ENCODE measurements around the gene CDH9. TPM values are rescaled to one million over a fixed set of nuclear protein-coding genes. Genes with fewer than 3 reads are reported as not detected.

The CDH9 gene
- polyA plus RNA-seq, 2 of the 4 experiments (the other 2 are of a cell fraction): 0.22 TPM; not detected in 1

DNA sequence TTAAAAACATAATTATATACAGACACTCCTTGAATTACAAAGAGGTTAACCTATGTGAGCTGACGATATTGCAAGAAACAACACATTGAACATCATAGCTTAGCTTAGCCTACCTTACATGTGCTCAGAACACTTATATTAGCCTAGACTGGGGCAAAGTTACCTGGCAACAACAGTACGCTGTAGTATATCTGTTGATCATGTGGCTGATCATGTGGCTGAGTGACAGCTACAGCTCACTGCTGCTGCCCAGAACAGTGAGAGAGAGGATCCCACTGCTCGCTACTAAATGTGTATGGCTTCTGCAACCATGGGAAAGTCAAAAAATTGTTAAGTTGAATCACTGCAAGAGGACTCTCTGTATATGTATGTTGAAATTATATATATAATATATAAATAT is 169.9 kb downstream of the CDH9 start (continued):
- TF ChIP-seq RCOR1 (IDR thresholded peaks at IDR 0.05; ENCODE audit: low read depth, low read length): no peak
- TF ChIP-seq PHF8 (IDR thresholded peaks at IDR 0.05; ENCODE audit: borderline replicate concordance, low read depth): no peak

DNA sequence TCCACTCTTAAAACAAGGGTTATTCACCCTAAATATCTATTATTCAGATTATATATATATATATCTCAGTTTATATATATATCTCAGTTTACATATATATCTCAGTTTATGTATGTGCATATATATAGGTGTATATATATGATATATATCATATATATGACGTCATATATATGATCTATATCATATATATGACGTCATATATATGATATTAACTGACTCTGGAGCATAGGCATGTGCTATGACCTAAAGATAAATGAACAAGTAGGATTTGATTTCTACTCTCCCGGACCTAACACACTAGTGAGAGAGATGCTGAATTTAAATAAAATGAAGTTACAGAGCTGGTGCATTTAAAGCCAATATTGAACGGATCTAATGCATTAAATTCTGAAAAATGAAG is 174.3 kb downstream of the CDH9 start:
- ATAC-seq (no peak), DNase-seq (ENCODE audit: low read depth in 1 of 2, low spot score in 1 of 2) (no peak), FAIRE-seq (no peak)
- Histone ChIP-seq H3K27ac (no peak overlapping the region), H3K4me1 (no peaks in the 10 kb centered on the region), H3K4me2 (no peak overlapping the region), H3K4me3 (no peak overlapping the region), H3K9me3 (no peaks in the 10 kb centered on the region)
- TF ChIP-seq, protein P1, sequence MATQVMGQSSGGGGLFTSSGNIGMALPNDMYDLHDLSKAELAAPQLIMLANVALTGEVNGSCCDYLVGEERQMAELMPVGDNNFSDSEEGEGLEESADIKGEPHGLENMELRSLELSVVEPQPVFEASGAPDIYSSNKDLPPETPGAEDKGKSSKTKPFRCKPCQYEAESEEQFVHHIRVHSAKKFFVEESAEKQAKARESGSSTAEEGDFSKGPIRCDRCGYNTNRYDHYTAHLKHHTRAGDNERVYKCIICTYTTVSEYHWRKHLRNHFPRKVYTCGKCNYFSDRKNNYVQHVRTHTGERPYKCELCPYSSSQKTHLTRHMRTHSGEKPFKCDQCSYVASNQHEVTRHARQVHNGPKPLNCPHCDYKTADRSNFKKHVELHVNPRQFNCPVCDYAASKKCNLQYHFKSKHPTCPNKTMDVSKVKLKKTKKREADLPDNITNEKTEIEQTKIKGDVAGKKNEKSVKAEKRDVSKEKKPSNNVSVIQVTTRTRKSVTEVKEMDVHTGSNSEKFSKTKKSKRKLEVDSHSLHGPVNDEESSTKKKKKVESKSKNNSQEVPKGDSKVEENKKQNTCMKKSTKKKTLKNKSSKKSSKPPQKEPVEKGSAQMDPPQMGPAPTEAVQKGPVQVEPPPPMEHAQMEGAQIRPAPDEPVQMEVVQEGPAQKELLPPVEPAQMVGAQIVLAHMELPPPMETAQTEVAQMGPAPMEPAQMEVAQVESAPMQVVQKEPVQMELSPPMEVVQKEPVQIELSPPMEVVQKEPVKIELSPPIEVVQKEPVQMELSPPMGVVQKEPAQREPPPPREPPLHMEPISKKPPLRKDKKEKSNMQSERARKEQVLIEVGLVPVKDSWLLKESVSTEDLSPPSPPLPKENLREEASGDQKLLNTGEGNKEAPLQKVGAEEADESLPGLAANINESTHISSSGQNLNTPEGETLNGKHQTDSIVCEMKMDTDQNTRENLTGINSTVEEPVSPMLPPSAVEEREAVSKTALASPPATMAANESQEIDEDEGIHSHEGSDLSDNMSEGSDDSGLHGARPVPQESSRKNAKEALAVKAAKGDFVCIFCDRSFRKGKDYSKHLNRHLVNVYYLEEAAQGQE (IDR thresholded peaks at IDR 0.05): no peak
- no peak for TF ChIP-seq JUN (IDR thresholded peaks at IDR 0.05)
- TF ChIP-seq, protein P2, sequence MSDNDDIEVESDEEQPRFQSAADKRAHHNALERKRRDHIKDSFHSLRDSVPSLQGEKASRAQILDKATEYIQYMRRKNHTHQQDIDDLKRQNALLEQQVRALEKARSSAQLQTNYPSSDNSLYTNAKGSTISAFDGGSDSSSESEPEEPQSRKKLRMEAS (IDR thresholded peaks at IDR 0.05): no peak
- TF ChIP-seq TFCP2L1 (CRISPR knock-in tag; IDR thresholded peaks at IDR 0.05): no peak
- no peak for TF ChIP-seq CEBPB (IDR thresholded peaks at IDR 0.05)
- TF ChIP-seq RAD21 (conservative IDR thresholded peaks at IDR 0.05 in 1 of 2, IDR thresholded peaks at IDR 0.05 in 1 of 2): no peak
- no peak for TF ChIP-seq MYC (IDR thresholded peaks at IDR 0.05; ENCODE audit: borderline replicate concordance, low read length)
- no peak for TF ChIP-seq PHF8 (IDR thresholded peaks at IDR 0.05; ENCODE audit: borderline replicate concordance, low read depth)
- TF ChIP-seq, protein P3, sequence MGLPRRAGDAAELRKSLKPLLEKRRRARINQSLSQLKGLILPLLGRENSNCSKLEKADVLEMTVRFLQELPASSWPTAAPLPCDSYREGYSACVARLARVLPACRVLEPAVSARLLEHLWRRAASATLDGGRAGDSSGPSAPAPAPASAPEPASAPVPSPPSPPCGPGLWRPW (IDR thresholded peaks at IDR 0.05): no peak
- TF ChIP-seq CBX8 (IDR thresholded peaks at IDR 0.05): no peak
- TF ChIP-seq ZC3H11A (IDR thresholded peaks at IDR 0.05): no peak
- no peak for TF ChIP-seq HOXB5 (CRISPR knock-in tag; IDR thresholded peaks at IDR 0.05)
- TF ChIP-seq ZNF302 (CRISPR knock-in tag; IDR thresholded peaks at IDR 0.05): no peak
- TF ChIP-seq HEYL (CRISPR knock-in tag; IDR thresholded peaks at IDR 0.05): no peak
- no peak for TF ChIP-seq JUNB (IDR thresholded peaks at IDR 0.05)
- TF ChIP-seq RFX5 (IDR thresholded peaks at IDR 0.05): no peak
- no peak for TF ChIP-seq GATA3 (IDR thresholded peaks at IDR 0.05; ENCODE audit: borderline replicate concordance)
- TF ChIP-seq SMC3 (IDR thresholded peaks at IDR 0.05): no peak
- TF ChIP-seq RARB (CRISPR knock-in tag; IDR thresholded peaks at IDR 0.05): no peak
- TF ChIP-seq CHD2 (IDR thresholded peaks at IDR 0.05; ENCODE audit: low read length, partially characterized antibody): no peak
- ChIA-PET POLR2A (no interaction called here), CTCF (no interaction called here)
- 12% methylated on average over 4 of the region's 4 CpGs for WGBS (ENCODE audit: missing lambda C conversion rate)

DNA sequence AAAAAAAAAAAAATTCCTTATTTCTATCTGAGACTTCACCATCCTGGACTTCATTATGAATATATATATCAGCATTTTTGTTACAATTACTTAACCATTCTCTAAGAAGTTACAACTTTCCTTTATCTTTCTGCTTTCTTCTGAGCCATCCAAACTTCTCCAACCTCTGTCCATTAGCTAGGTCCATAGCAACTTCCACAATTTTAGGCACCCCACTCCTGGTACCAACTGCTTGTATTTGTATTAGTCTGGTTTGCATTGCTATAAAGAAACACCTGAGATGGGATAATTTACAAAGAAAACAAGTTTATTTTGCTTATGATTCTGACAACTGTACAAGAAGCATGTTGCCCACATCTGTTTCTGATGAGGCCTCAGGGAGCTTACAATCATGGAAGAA is 182.1 kb downstream of the CDH9 start:
- Histone ChIP-seq H3K4me3 (no peak overlapping the region), H3K27ac (no peak overlapping the region), H3K4me2 (no peak overlapping the region), H3K4me1 (no peaks in the 10 kb centered on the region), H3K9me3 (0 out of 3 replicates have a peak, but pooled peaks cover 3% of the 10 kb centered on the region)
- POLR2A ChIA-PET: no interaction called here
- CTCF ChIA-PET: no interaction called here
- no peak for ATAC-seq
- TF ChIP-seq, protein P4, sequence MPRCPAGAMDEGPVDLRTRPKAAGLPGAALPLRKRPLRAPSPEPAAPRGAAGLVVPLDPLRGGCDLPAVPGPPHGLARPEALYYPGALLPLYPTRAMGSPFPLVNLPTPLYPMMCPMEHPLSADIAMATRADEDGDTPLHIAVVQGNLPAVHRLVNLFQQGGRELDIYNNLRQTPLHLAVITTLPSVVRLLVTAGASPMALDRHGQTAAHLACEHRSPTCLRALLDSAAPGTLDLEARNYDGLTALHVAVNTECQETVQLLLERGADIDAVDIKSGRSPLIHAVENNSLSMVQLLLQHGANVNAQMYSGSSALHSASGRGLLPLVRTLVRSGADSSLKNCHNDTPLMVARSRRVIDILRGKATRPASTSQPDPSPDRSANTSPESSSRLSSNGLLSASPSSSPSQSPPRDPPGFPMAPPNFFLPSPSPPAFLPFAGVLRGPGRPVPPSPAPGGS (IDR thresholded peaks at IDR 0.05): no peak
- TF ChIP-seq HOXA7 (CRISPR knock-in tag; IDR thresholded peaks at IDR 0.05): no peak
- no peak for TF ChIP-seq NFE2L2 (conservative IDR thresholded peaks at IDR 0.05; ENCODE audit: low read length)
- TF ChIP-seq, protein P3 (IDR thresholded peaks at IDR 0.05): no peak
- TF ChIP-seq CBX2 (IDR thresholded peaks at IDR 0.05; ENCODE audit: borderline replicate concordance, low read depth): no peak
- no peak for TF ChIP-seq RARB (CRISPR knock-in tag; IDR thresholded peaks at IDR 0.05)
- TF ChIP-seq, protein P5, sequence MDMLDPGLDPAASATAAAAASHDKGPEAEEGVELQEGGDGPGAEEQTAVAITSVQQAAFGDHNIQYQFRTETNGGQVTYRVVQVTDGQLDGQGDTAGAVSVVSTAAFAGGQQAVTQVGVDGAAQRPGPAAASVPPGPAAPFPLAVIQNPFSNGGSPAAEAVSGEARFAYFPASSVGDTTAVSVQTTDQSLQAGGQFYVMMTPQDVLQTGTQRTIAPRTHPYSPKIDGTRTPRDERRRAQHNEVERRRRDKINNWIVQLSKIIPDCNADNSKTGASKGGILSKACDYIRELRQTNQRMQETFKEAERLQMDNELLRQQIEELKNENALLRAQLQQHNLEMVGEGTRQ (IDR thresholded peaks at IDR 0.05): no peak
- TF ChIP-seq EP300 (IDR thresholded peaks at IDR 0.05): no peak
- FAIRE-seq: no peak
- DNase-seq (ENCODE audit: low read depth in 1 of 2, low spot score in 1 of 2): no peak
